Neutrophil (primary cell): Measurements from ENCODE around the gene EME2.

Source experiments
- H3K27ac ChIP-seq: fragments of 200-600 bp; sonication (generic); 2 replicates; pipeline ENCODE4 v1.5.1; 2016; ENCODE audit warnings: mild to moderate bottlenecking, moderate library complexity
- H3K27me3 ChIP-seq: fragments of 200-600 bp; sonication (generic); 2 replicates; pipeline ENCODE4 v1.6.0; 2016; ENCODE audit warnings: mild to moderate bottlenecking
- H3K36me3 ChIP-seq: fragments of 200-600 bp; sonication (generic); 2 replicates; pipeline ENCODE4 v1.5.1; 2017
- H3K4me1 ChIP-seq, 2 experiments: fragments of 200-600 bp in 1 of 2; sonication (generic) in 1 of 2; 1 replicate in 1 of 2; 2 replicates in 1 of 2; pipeline versions ENCODE4 v1.5.1 to v1.6.1; 2013 to 2016; ENCODE audit warnings: low read depth in 1 of 2, low read length in 1 of 2, mild to moderate bottlenecking in 1 of 2, moderate library complexity in 1 of 2; ENCODE audit not compliant: control insufficient read depth in 1 of 2, insufficient read depth in 1 of 2
- H3K4me3 ChIP-seq, 2 experiments: fragments of 200-600 bp in 1 of 2; sonication (generic) in 1 of 2; 1 replicate in 1 of 2; 2 replicates in 1 of 2; pipeline ENCODE4 v1.5.1; 2013 to 2016; ENCODE audit warnings: low read depth in 1 of 2, low read length in 1 of 2, mild to moderate bottlenecking in 1 of 2, moderate library complexity in 1 of 2
- H3K9me3 ChIP-seq: fragments of 200-600 bp; sonication (generic); 2 replicates; pipeline ENCODE4 v1.5.1; 2016
- CTCF ChIP-seq: fragments of 200-600 bp; sonication (generic); IDR thresholded peaks from 2 replicates; pipeline ENCODE4 v1.5.1; 2016; ENCODE audit warnings: antibody characterized with exemption

Gene EME2

GRCh38 chr16:1775846-1776671 is 3.4 kb downstream of the EME2 start:
- Histone ChIP-seq H3K4me1 (peaks cover 31 to 46% of the 10 kb centered on the region in 2 experiments), H3K36me3 (peaks cover 61% of the 10 kb centered on the region), H3K27ac (no peak overlapping the region), H3K9me3 (no peaks in the 10 kb centered on the region), H3K4me3 (no peak overlapping the region), H3K27me3 (no peaks in the 10 kb centered on the region)
- TF ChIP-seq CTCF = no peak

- H3K36me3 ChIP-seq = peaks cover 63% of the 10 kb centered on the region
Measured at GRCh38 chr16:1776672-1776955, 4.0 kb downstream of the EME2 start.

GRCh38 chr16:1776991-1777374 is 4.4 kb downstream of the EME2 start:
- TF ChIP-seq CTCF = no peak
- Histone ChIP-seq H3K4me1 (peaks cover 37 to 47% of the 10 kb centered on the region in 2 experiments), H3K9me3 (no peaks in the 10 kb centered on the region), H3K36me3 (peaks cover 63% of the 10 kb centered on the region), H3K27me3 (no peaks in the 10 kb centered on the region), H3K4me3 (no peak overlapping the region), H3K27ac (no peak overlapping the region)

More at GRCh38 chr16:1776672-1776955, 4.0 kb downstream of the EME2 start:
- no peaks in the 10 kb centered on the region for H3K27me3 ChIP-seq
- H3K4me1 ChIP-seq = peaks cover 37 to 47% of the 10 kb centered on the region in 2 experiments
- H3K9me3 ChIP-seq = no peaks in the 10 kb centered on the region
- no peak for TF ChIP-seq CTCF
- no peak overlapping the region for H3K4me3 ChIP-seq
- no peak overlapping the region for H3K27ac ChIP-seq

- Histone ChIP-seq H3K4me1 (peaks cover 31 to 41% of the 10 kb centered on the region in 2 experiments), H3K36me3 (peaks cover 63% of the 10 kb centered on the region), H3K4me3 (no peak overlapping the region), H3K27me3 (no peaks in the 10 kb centered on the region), H3K27ac (no peak overlapping the region), H3K9me3 (no peaks in the 10 kb centered on the region)
- TF ChIP-seq CTCF = no peak
Measured at GRCh38 chr16:1777375-1778199, 5.0 kb downstream of the EME2 start.

- no peaks in the 10 kb centered on the region for H3K9me3 ChIP-seq
- H3K27ac ChIP-seq = no peak overlapping the region
- H3K27me3 ChIP-seq = no peaks in the 10 kb centered on the region
- peaks cover 33 to 38% of the 10 kb centered on the region in 2 experiments for H3K4me1 ChIP-seq
- no peak for TF ChIP-seq CTCF
- H3K4me3 ChIP-seq = no peak overlapping the region
- H3K36me3 ChIP-seq = peaks cover 63% of the 10 kb centered on the region
Measured at GRCh38 chr16:1778200-1779179, 5.9 kb downstream of the EME2 start.
